HepG2 (cell line): ENCODE results near the gene ARIH1. TPM values are rescaled to one million over a fixed set of nuclear protein-coding genes. Genes with fewer than 3 reads are reported as not detected.

Experiments used
- ATAC-seq: fragments of 200-7000 bp; cut with Tn5 transposase; 3 replicates; pipeline ENCODE4 v1.9.1; 2020; ENCODE audit warnings: mild to moderate bottlenecking, moderate library complexity
- BruUV-seq: library from RNA; stranded (reverse); fragments of 400-500 nt; replicated peaks from 2 replicates; lab custom pipeline; 2021; lab: Mats Ljungman, UMichigan
- CTCF ChIA-PET: fragments of 300-600 bp; formaldehyde crosslinking; extraction: SDS; loops from one replicate; lab custom pipeline; 2021; ENCODE audit warnings: low total read pairs, inconsistent platforms, low intra/inter-chr PET ratio; lab: Yijun Ruan, JAX
- POLR2A ChIA-PET: fragments of 350-600 bp; sonication (Branson Sonifier 250); formaldehyde crosslinking; loops from one replicate; lab custom pipeline; 2020; ENCODE audit warnings: antibody characterized with exemption, inconsistent platforms; lab: Yijun Ruan, JAX
- DNase-seq: peaks from one replicate; pipeline ENCODE4 v3.0.0-alpha.2; 2015; ENCODE audit warnings: low spot score
- FAIRE-seq: peaks from 3 replicates; lab custom pipeline; 2011; peaks lifted over from hg19 to GRCh38; lab: Jason Lieb, UNC
- H2AFZ ChIP-seq: one replicate; pipeline ENCODE4 v1.6.1; 2011; ENCODE audit warnings: low read length, inconsistent platforms
- H3K27ac ChIP-seq: fragments of 300-600 bp; 3 replicates; pipeline ENCODE4 v1.8.0; 2011; ENCODE audit warnings: mixed run types, mild to moderate bottlenecking, mixed read lengths, low read length, inconsistent platforms; ENCODE audit not compliant: insufficient read depth; ENCODE audit errors: extremely low read length
- H3K27me3 ChIP-seq, 2 experiments: fragments of 200-600 bp in 1 of 2; 2 replicates in 1 of 2; 3 replicates in 1 of 2; pipeline versions ENCODE4 v1.6.0 to v1.8.0; 2011; ENCODE audit warnings: low read length in 2 of 2, mild to moderate bottlenecking in 2 of 2, moderate library complexity in 2 of 2, inconsistent platforms in 1 of 2; ENCODE audit not compliant: insufficient read depth in 2 of 2, control insufficient read depth in 1 of 2
- H3K36me3 ChIP-seq, 2 experiments: fragments of 200-600 bp in 1 of 2; replicated peaks in 1 of 2; 2 replicates in 1 of 2; 3 replicates in 1 of 2; pipeline versions ENCODE4 v1.5.1 to v1.8.0; 2011; ENCODE audit warnings: low read length in 2 of 2, inconsistent platforms in 1 of 2; ENCODE audit not compliant: insufficient read depth in 2 of 2, control insufficient read depth in 1 of 2
- H3K4me1 ChIP-seq: 2 replicates; pipeline ENCODE4 v1.5.1; 2012; ENCODE audit warnings: low read length, inconsistent platforms; ENCODE audit not compliant: insufficient read depth
- H3K4me2 ChIP-seq: 2 replicates; pipeline ENCODE4 v1.6.0; 2011; ENCODE audit warnings: low read depth, low read length, inconsistent platforms
- H3K4me3 ChIP-seq, 3 experiments: fragments of 200-600 bp in 1 of 3; sonication (generic), shearing (Covaris generic) in 1 of 3; replicated peaks in 1 of 3; 2 replicates each; pipeline ENCODE4 v1.5.1; 2011 to 2016; ENCODE audit warnings: low read length in 3 of 3, inconsistent platforms in 2 of 3, low read depth in 2 of 3, mild to moderate bottlenecking in 2 of 3, control low read depth in 1 of 3, mixed read lengths in 1 of 3; ENCODE audit not compliant: insufficient read depth in 1 of 3
- H3K79me2 ChIP-seq: one replicate; pipeline ENCODE4 v1.6.1; 2011; ENCODE audit warnings: low read length, inconsistent platforms; ENCODE audit not compliant: insufficient read depth
- H3K9ac ChIP-seq: 2 replicates; pipeline ENCODE4 v1.6.0; 2011; ENCODE audit warnings: mild to moderate bottlenecking, low read depth, low read length, inconsistent platforms; ENCODE audit not compliant: insufficient read depth
- H3K9me3 ChIP-seq: 2 replicates; pipeline ENCODE4 v1.5.1; 2012; ENCODE audit warnings: mild to moderate bottlenecking, low read length
- H4K20me1 ChIP-seq: 2 replicates; pipeline ENCODE4 v1.6.0; 2011; ENCODE audit warnings: inconsistent platforms, mild to moderate bottlenecking, low read length, moderate library complexity; ENCODE audit not compliant: insufficient read depth
- ATF3 ChIP-seq: sonication (generic); formaldehyde crosslinking; IDR thresholded peaks from 2 replicates; pipeline ENCODE4 v1.4.0; 2020; ENCODE audit warnings: missing genetic modification reagents
- HMGXB3 ChIP-seq: sonication (generic); formaldehyde crosslinking; IDR thresholded peaks from 2 replicates; pipeline ENCODE4 v1.4.0; 2020; ENCODE audit warnings: missing genetic modification reagents, borderline replicate concordance
- HOXA5 ChIP-seq: sonication (generic); formaldehyde crosslinking; IDR thresholded peaks from 2 replicates; pipeline ENCODE4 v1.4.0; 2020; ENCODE audit warnings: missing genetic modification reagents
- JDP2 ChIP-seq: sonication (generic); formaldehyde crosslinking; IDR thresholded peaks from 2 replicates; pipeline ENCODE4 v1.8.1; 2022; ENCODE audit warnings: missing genetic modification reagents, borderline replicate concordance
- NPAS2 ChIP-seq: sonication (generic); formaldehyde crosslinking; IDR thresholded peaks from 2 replicates; pipeline ENCODE4 v1.8.0; 2022; ENCODE audit warnings: mild to moderate bottlenecking, missing genetic modification reagents, borderline replicate concordance
- PAF1 ChIP-seq: IDR thresholded peaks from 2 replicates; pipeline ENCODE4 v1.6.1; 2016; ENCODE audit warnings: missing genetic modification reagents, missing compliant biosample characterization
- SAFB2 ChIP-seq: sonication (generic); formaldehyde crosslinking; IDR thresholded peaks from 2 replicates; pipeline ENCODE4 v1.5.1; 2020; ENCODE audit warnings: missing genetic modification reagents, low read depth, mild to moderate bottlenecking, borderline replicate concordance
- SP5 ChIP-seq: IDR thresholded peaks from 2 replicates; pipeline ENCODE4 v1.6.1; 2016; ENCODE audit warnings: low read depth, borderline replicate concordance
- TEAD2 ChIP-seq: sonication (generic); formaldehyde crosslinking; IDR thresholded peaks from 2 replicates; pipeline ENCODE4 v1.9.0; 2021; ENCODE audit warnings: missing genetic modification reagents
- ZNF18 ChIP-seq: sonication (generic); formaldehyde crosslinking; IDR thresholded peaks from 2 replicates; pipeline ENCODE4 v1.8.0; 2022; ENCODE audit warnings: mild to moderate bottlenecking, missing genetic modification reagents; ENCODE audit not compliant: insufficient replicate concordance
- ZNF296 ChIP-seq: sonication (generic); formaldehyde crosslinking; conservative IDR thresholded peaks from 2 replicates; pipeline ENCODE4 v1.5.0; 2020; ENCODE audit warnings: mild to moderate bottlenecking, missing genetic modification reagents
- ZNF7 ChIP-seq: IDR thresholded peaks from 2 replicates; pipeline ENCODE4 v1.6.1; 2016; ENCODE audit warnings: missing biosample characterization, missing genetic modification reagents
- ZNF713 ChIP-seq: sonication (generic); formaldehyde crosslinking; IDR thresholded peaks from 2 replicates; pipeline ENCODE4 v1.4.0; 2020; ENCODE audit warnings: mild to moderate bottlenecking, missing genetic modification reagents
- ZNF740 ChIP-seq: sonication (generic); formaldehyde crosslinking; IDR thresholded peaks from 2 replicates; pipeline ENCODE4 v1.4.0; 2020; ENCODE audit warnings: missing genetic modification reagents
- ZNF816 ChIP-seq: sonication (generic); formaldehyde crosslinking; IDR thresholded peaks from 2 replicates; pipeline ENCODE4 v1.8.0; 2022; ENCODE audit warnings: missing genetic modification reagents, mild to moderate bottlenecking, borderline replicate concordance
- ZNF883 ChIP-seq: sonication (generic); formaldehyde crosslinking; IDR thresholded peaks from 2 replicates; pipeline ENCODE4 v1.5.1; 2020; ENCODE audit warnings: mild to moderate bottlenecking, missing genetic modification reagents; ENCODE audit errors: not compliant biosample characterization
- ZNF891 ChIP-seq: sonication (generic); formaldehyde crosslinking; IDR thresholded peaks from 2 replicates; pipeline ENCODE4 v1.5.0; 2020; ENCODE audit warnings: mild to moderate bottlenecking, missing genetic modification reagents
- WGBS: methylation state at CpG from one replicate; pipeline ENCODE4 v1.1.6; 2017; ENCODE audit warnings: low lambda C conversion rate; 5-methylcytosine and 5-hydroxymethylcytosine counted together
- in situ Hi-C: cut with HindIII; loops from 2 replicates; pipeline ENCODE4 v1.10.0; 2017; ENCODE audit warnings: low pct_unique_long_range_greater_than_20kb; ENCODE audit not compliant: extremely low pct_ligation_motif_present
- intact Hi-C: fragments of 100-400 bp; cut with micrococcal nuclease; formaldehyde crosslinking; loops from one replicate; pipeline ENCODE4 v1.10.0; 2022; ENCODE audit not compliant: unreplicated experiment
- polyA plus RNA-seq, 8 experiments: library from polyadenylated mRNA; depleted of rRNA in 3 of 8; stranded (reverse) in 7 of 8; unstranded in 1 of 8; fragments of >200 nt; fragmentation: Illumina TruSeq in 4 of 8; extraction: Trizol in 4 of 8; gene quantifications; 2 replicates each; pipeline versions ENCODE4 v1.2.1 to v1.2.3, GENCODE V29; 2011 to 2016; ENCODE audit warnings: low read depth in 4 of 8, missing spikeins in 1 of 8, mixed read lengths in 1 of 8; ENCODE audit not compliant: insufficient read depth in 1 of 8
- total RNA-seq, 5 experiments: library from RNA; depleted of rRNA; stranded (reverse); fragments of >200 nt; fragmentation: Illumina TruSeq; extraction: Trizol; gene quantifications; 2 replicates each; pipeline ENCODE4 v1.2.3, GENCODE V29; 2016; ENCODE audit warnings: low read depth in 1 of 5

Gene ARIH1
- total and polyA plus RNA-seq, 2 of the 13 experiments (the other 11 are each of a cell fraction or from before 2014, with no cell fraction given): 38.8 to 59.8 TPM

GRCh38 chr15:72468103-72468502, 6.0 kb upstream of the ARIH1 start:
- no peaks in the 10 kb centered on the region; a peak in 1 of 5 replicates for H3K27me3 ChIP-seq
- FAIRE-seq: no peak
- in situ Hi-C loops: no loop called here
- POLR2A ChIA-PET: no interaction called here
- no peaks in the 10 kb centered on the region for H3K36me3 ChIP-seq
- intact Hi-C loops: no loop called here
- no peak for DNase-seq
- no peak overlapping the region for H3K27ac ChIP-seq
- H4K20me1 ChIP-seq: no peaks in the 10 kb centered on the region
- BruUV-seq: no TSS peak
- CTCF ChIA-PET: no interaction called here
- H3K4me1 ChIP-seq: peaks cover 8% of the 10 kb centered on the region
- ATAC-seq: no peak
- 97% methylated on average over 3 of the region's 3 CpGs for WGBS
- no peak overlapping the region for H3K4me2 ChIP-seq
- no peak overlapping the region for H3K4me3 ChIP-seq
- TF ChIP-seq SP5 (CRISPR knock-in tag): no peak
- TF ChIP-seq TEAD2: no peak
- TF ChIP-seq ZNF816 (CRISPR knock-in tag): no peak
- TF ChIP-seq ZNF7 (CRISPR knock-in tag): no peak
- TF ChIP-seq SAFB2 (CRISPR knock-in tag): no peak
- TF ChIP-seq ZNF891 (CRISPR knock-in tag): no peak
- no peak for TF ChIP-seq HMGXB3 (CRISPR knock-in tag)
- no peak for TF ChIP-seq ZNF713
- TF ChIP-seq ZNF740: no peak
- no peak for TF ChIP-seq PAF1 (CRISPR knock-in tag)
- TF ChIP-seq HOXA5 (CRISPR knock-in tag): no peak
- no peak for TF ChIP-seq ZNF883 (CRISPR knock-in tag)
- no peak for TF ChIP-seq ATF3
- TF ChIP-seq JDP2: no peak
- no peak for TF ChIP-seq NPAS2
- TF ChIP-seq ZNF18 (CRISPR knock-in tag): no peak
- no peak for TF ChIP-seq ZNF296 (CRISPR knock-in tag)
- no peaks in the 10 kb centered on the region for H3K9me3 ChIP-seq
- H3K9ac ChIP-seq: no peak overlapping the region
- H3K79me2 ChIP-seq: peaks cover 3% of the 10 kb centered on the region
- H2AFZ ChIP-seq: no peak overlapping the region
